Keratinocyte (primary cell): ENCODE data around the gene PLAC1. TPM values are rescaled to one million over a fixed set of nuclear protein-coding genes. Genes with fewer than 3 reads are reported as not detected.

Experiments
- DNase-seq: peaks from one replicate; pipeline ENCODE4 v3.0.0-alpha.2; 2011; ENCODE audit warnings: low read depth, missing footprints, low spot score
- FAIRE-seq: peaks from 2 replicates; lab custom pipeline; 2011; peaks lifted over from hg19 to GRCh38; lab: Jason Lieb, UNC
- H2AFZ ChIP-seq: 2 replicates; pipeline ENCODE4 v1.6.0; 2012; ENCODE audit warnings: low read length, control low read depth, inconsistent platforms; ENCODE audit not compliant: control insufficient read depth
- H3K27ac ChIP-seq: 2 replicates; pipeline ENCODE4 v1.5.1; 2011; ENCODE audit warnings: low read length; ENCODE audit not compliant: control insufficient read depth, insufficient read depth
- H3K27me3 ChIP-seq: 3 replicates; pipeline ENCODE4 v1.6.0; 2011; ENCODE audit warnings: low read length; ENCODE audit not compliant: control insufficient read depth, insufficient read depth; ENCODE audit errors: extremely low read depth
- H3K36me3 ChIP-seq, 2 experiments: 2 replicates in 1 of 2; 3 replicates in 1 of 2; pipeline ENCODE4 v1.5.1; 2011; ENCODE audit warnings: low read length in 2 of 2, mild to moderate bottlenecking in 1 of 2; ENCODE audit not compliant: control insufficient read depth in 2 of 2, insufficient read depth in 2 of 2; ENCODE audit errors: extremely low read depth in 1 of 2
- H3K4me1 ChIP-seq: 3 replicates; pipeline ENCODE4 v1.5.1; 2011; ENCODE audit warnings: low read length; ENCODE audit not compliant: control insufficient read depth, insufficient read depth; ENCODE audit errors: extremely low read depth
- H3K4me2 ChIP-seq: 3 replicates; pipeline ENCODE4 v1.6.0; 2011; ENCODE audit warnings: low read depth, low read length; ENCODE audit not compliant: control insufficient read depth, insufficient read depth; ENCODE audit errors: extremely low read depth
- H3K4me3 ChIP-seq, 3 experiments: fragments of 200-600 bp in 1 of 3; sonication (generic) in 1 of 3; 2 replicates in 2 of 3; 3 replicates in 1 of 3; pipeline ENCODE4 v1.5.1; 2011 to 2016; ENCODE audit warnings: low read length in 3 of 3, mild to moderate bottlenecking in 3 of 3, control low read depth in 2 of 3, inconsistent platforms in 1 of 3, low read depth in 1 of 3, mixed read lengths in 1 of 3, mixed run types in 1 of 3, moderate library complexity in 1 of 3; ENCODE audit not compliant: control insufficient read depth in 2 of 3, insufficient read depth in 2 of 3; ENCODE audit errors: extremely low read depth in 1 of 3
- H3K79me2 ChIP-seq: 2 replicates; pipeline ENCODE4 v1.6.0; 2012; ENCODE audit warnings: low read length; ENCODE audit not compliant: control insufficient read depth, insufficient read depth
- H3K9ac ChIP-seq: 3 replicates; pipeline ENCODE4 v1.6.0; 2011; ENCODE audit warnings: low read length; ENCODE audit not compliant: control insufficient read depth, insufficient read depth; ENCODE audit errors: extremely low read depth
- H3K9me1 ChIP-seq: 3 replicates; pipeline ENCODE4 v1.6.0; 2011; ENCODE audit warnings: low read length; ENCODE audit not compliant: control insufficient read depth, insufficient read depth; ENCODE audit errors: extremely low read depth
- H3K9me3 ChIP-seq: 2 replicates; pipeline ENCODE4 v1.5.1; 2012; ENCODE audit warnings: low read depth, low read length; ENCODE audit not compliant: control insufficient read depth
- H4K20me1 ChIP-seq: 3 replicates; pipeline ENCODE4 v1.6.0; 2011; ENCODE audit warnings: low read length; ENCODE audit not compliant: control insufficient read depth, insufficient read depth; ENCODE audit errors: extremely low read depth
- CTCF ChIP-seq, 3 experiments: IDR thresholded peaks in 1 of 3; conservative IDR thresholded peaks in 1 of 3; optimal IDR thresholded peaks in 1 of 3; 2 replicates in 2 of 3; 3 replicates in 1 of 3; pipeline versions ENCODE3 to v1.5.1; 2011; ENCODE audit warnings: low read length in 3 of 3, mild to moderate bottlenecking in 3 of 3, moderate library complexity in 2 of 3, control low read depth in 1 of 3, inconsistent platforms in 1 of 3; ENCODE audit not compliant: insufficient read depth in 2 of 3; ENCODE audit errors: extremely low read depth in 1 of 3
- EZH2 ChIP-seq: IDR thresholded peaks from one replicate; pipeline ENCODE4 v1.6.1; 2012; ENCODE audit warnings: inconsistent platforms, mild to moderate bottlenecking, low read length, moderate library complexity
- dilution Hi-C: fragments of 300-500 bp; cut with MboI; formaldehyde crosslinking; loops from one replicate; pipeline ENCODE4 v1.7.0; 2020; ENCODE audit warnings: low sequenced_read_pairs; ENCODE audit not compliant: extremely low pct_ligation_motif_present
- polyA plus RNA-seq, 5 experiments: library from polyadenylated mRNA; depleted of rRNA in 3 of 5; stranded (reverse) in 3 of 5; stranded (forward) in 1 of 5; unstranded in 1 of 5; fragments of >200 nt; gene quantifications; 1 replicate in 1 of 5; 2 replicates in 3 of 5; 3 replicates in 1 of 5; pipeline versions ENCODE4 v1.2.1 to v1.2.3, GENCODE V29; 2011 to 2012; ENCODE audit warnings: missing spikeins in 2 of 5, low read depth in 1 of 5, low replicate concordance in 1 of 5

PLAC1 gene
- polyA plus RNA-seq, 1 donor (not counting 4 experiments of a cell fraction or from before 2014, with no cell fraction given), result 8.5 TPM

- H3K36me3 ChIP-seq, result no peaks in the 10 kb centered on the region
- no peaks in the 10 kb centered on the region for H3K27me3 ChIP-seq
- no peak overlapping the region for H3K4me3 ChIP-seq
- DNase-seq (no peak), FAIRE-seq (no peak)
- no peaks in the 10 kb centered on the region for H3K9me3 ChIP-seq
- H3K4me1 ChIP-seq, result no peaks in the 10 kb centered on the region
- TF ChIP-seq CTCF (optimal IDR thresholded peaks at IDR 0.05 in 1 of 3, IDR thresholded peaks at IDR 0.05 in 1 of 3, conservative IDR thresholded peaks at IDR 0.05 in 1 of 3; ENCODE audit: extremely low read depth in 1 of 3, insufficient read depth in 2 of 3, low read length in 3 of 3) (no peak), EZH2 (no peak)
- no peaks in the 10 kb centered on the region for H4K20me1 ChIP-seq
- no peak overlapping the region for H3K9ac ChIP-seq
- H3K79me2 ChIP-seq, result no peaks in the 10 kb centered on the region
- no peak overlapping the region for H2AFZ ChIP-seq
- dilution Hi-C loops, result no loop called here
- no peaks in the 10 kb centered on the region for H3K9me1 ChIP-seq
- no peak overlapping the region for H3K4me2 ChIP-seq
- H3K27ac ChIP-seq, result no peak overlapping the region
Observed at GRCh38 chrX:134588806-134589205, 69.5 kb downstream of the PLAC1 start.

- Histone ChIP-seq H2AFZ (no peak overlapping the region), H3K4me3 (no peak overlapping the region), H3K27me3 (no peaks in the 10 kb centered on the region), H3K79me2 (no peaks in the 10 kb centered on the region), H3K9ac (no peak overlapping the region), H3K27ac (no peak overlapping the region), H3K9me3 (no peaks in the 10 kb centered on the region), H3K4me2 (no peak overlapping the region), H3K36me3 (no peaks in the 10 kb centered on the region), H4K20me1 (no peaks in the 10 kb centered on the region), H3K9me1 (no peaks in the 10 kb centered on the region), H3K4me1 (peaks cover 4% of the 10 kb centered on the region)
- FAIRE-seq, result no peak
- no peak for TF ChIP-seq CTCF (optimal IDR thresholded peaks at IDR 0.05 in 1 of 3, IDR thresholded peaks at IDR 0.05 in 1 of 3, conservative IDR thresholded peaks at IDR 0.05 in 1 of 3; ENCODE audit: extremely low read depth in 1 of 3, insufficient read depth in 2 of 3, low read length in 3 of 3)
- no peak for TF ChIP-seq EZH2
- dilution Hi-C loops, result no loop called here
- DNase-seq, result no peak
Observed at GRCh38 chrX:134580907-134581306, 77.4 kb downstream of the PLAC1 start.
